ACC112 (cell line): Measurements from ENCODE around the gene WDR27.
"Not testable (repeated sequence)": the region's sequence is repeated elsewhere in the genome, so short reads cannot be mapped to it uniquely, and the experiment has no call there.

Experiments used
- H2AFZ ChIP-seq: fragments of 200-600 bp; sonication (generic); one replicate; pipeline ENCODE4 v1.6.0; 2017; ENCODE audit warnings: antibody characterized with exemption, low read length; ENCODE audit not compliant: unreplicated experiment
- H3K27ac ChIP-seq: fragments of 200-600 bp; sonication (generic); 2 replicates; pipeline ENCODE4 v1.5.1; 2014; ENCODE audit warnings: low read depth, mild to moderate bottlenecking, antibody characterized with exemption, low read length, moderate library complexity
- H3K27me3 ChIP-seq: fragments of 200-600 bp; sonication (generic); 2 replicates; pipeline ENCODE4 v1.6.1; 2014; ENCODE audit warnings: mild to moderate bottlenecking, antibody characterized with exemption, low read length, moderate library complexity, mixed read lengths; ENCODE audit not compliant: insufficient read depth
- H3K36me3 ChIP-seq: fragments of 200-600 bp; sonication (generic); 2 replicates; pipeline ENCODE4 v1.6.1; 2016; ENCODE audit warnings: mild to moderate bottlenecking, antibody characterized with exemption, low read length, moderate library complexity, mixed read lengths; ENCODE audit not compliant: insufficient read depth
- H3K4me1 ChIP-seq: fragments of 200-600 bp; sonication (generic); one replicate; pipeline ENCODE4 v1.6.1; 2016; ENCODE audit warnings: low read length, mixed read lengths; ENCODE audit not compliant: insufficient read depth, unreplicated experiment, control insufficient read depth
- H3K4me3 ChIP-seq: fragments of 200-600 bp; sonication (generic); 2 replicates; pipeline ENCODE4 v1.5.1; 2014; ENCODE audit warnings: mild to moderate bottlenecking, low read depth, low read length
- H3K79me2 ChIP-seq: fragments of 200-600 bp; sonication (generic); one replicate; pipeline ENCODE4 v1.6.0; 2016; ENCODE audit warnings: low read length; ENCODE audit not compliant: control insufficient read depth, unreplicated experiment, insufficient read depth

WDR27 gene

GRCh38 chr6:169521825-169522224, 180.0 kb downstream of the WDR27 start:
- peaks cover 7% of the 10 kb centered on the region; the same call in 1 of the 2 replicates for H3K36me3 ChIP-seq
- H3K27ac ChIP-seq: no peak overlapping the region
- H3K4me1 ChIP-seq: peaks cover under 1% of the 10 kb centered on the region
- H3K27me3 ChIP-seq: no peaks in the 10 kb centered on the region
- no peak overlapping the region for H2AFZ ChIP-seq
- no peak overlapping the region for H3K4me3 ChIP-seq
- H3K79me2 ChIP-seq: no peaks in the 10 kb centered on the region

GRCh38 chr6:169520104-169520503, 181.7 kb downstream of the WDR27 start:
- no peak overlapping the region for H2AFZ ChIP-seq
- no peak overlapping the region for H3K27ac ChIP-seq
- H3K4me3 ChIP-seq: no peak overlapping the region
- H3K36me3 ChIP-seq: peaks cover 7% of the 10 kb centered on the region; the same call in 1 of the 2 replicates
- H3K4me1 ChIP-seq: no peaks in the 10 kb centered on the region
- no peaks in the 10 kb centered on the region for H3K79me2 ChIP-seq
- H3K27me3 ChIP-seq: no peaks in the 10 kb centered on the region

GRCh38 chr6:169518451-169518850, 183.4 kb downstream of the WDR27 start:
- peaks cover 7% of the 10 kb centered on the region; the same call in 1 of the 2 replicates for H3K36me3 ChIP-seq
- no peaks in the 10 kb centered on the region for H3K79me2 ChIP-seq
- no peak overlapping the region for H3K4me3 ChIP-seq
- H3K27me3 ChIP-seq: no peaks in the 10 kb centered on the region
- no peak overlapping the region for H3K27ac ChIP-seq
- H3K4me1 ChIP-seq: no peaks in the 10 kb centered on the region
- H2AFZ ChIP-seq: no peak overlapping the region

GRCh38 chr6:169513478-169514193, 188.2 kb downstream of the WDR27 start:
- H2AFZ ChIP-seq: no peak overlapping the region

GRCh38 chr6:169511785-169512184, 190.0 kb downstream of the WDR27 start:
- not testable (repeated sequence) for H3K79me2 ChIP-seq, H3K4me1 ChIP-seq, H3K4me3 ChIP-seq, H3K27ac ChIP-seq, H2AFZ ChIP-seq, H3K27me3 ChIP-seq, H3K36me3 ChIP-seq

More at GRCh38 chr6:169513478-169514193, 188.2 kb downstream of the WDR27 start:
- no peak overlapping the region for H3K27ac ChIP-seq
- H3K79me2 ChIP-seq: no peaks in the 10 kb centered on the region
- H3K36me3 ChIP-seq: no peaks in the 10 kb centered on the region
- H3K4me1 ChIP-seq: no peaks in the 10 kb centered on the region
- H3K27me3 ChIP-seq: no peaks in the 10 kb centered on the region
- H3K4me3 ChIP-seq: no peak overlapping the region

GRCh38 chr6:169510871-169511270, 191.0 kb downstream of the WDR27 start:
- H3K79me2 ChIP-seq: no peaks in the 10 kb centered on the region
- no peak overlapping the region for H3K4me3 ChIP-seq
- no peak overlapping the region for H2AFZ ChIP-seq
- no peaks in the 10 kb centered on the region for H3K27me3 ChIP-seq
- no peak overlapping the region for H3K27ac ChIP-seq
- 0 out of 2 replicates have a peak, but pooled peaks cover 4% of the 10 kb centered on the region for H3K36me3 ChIP-seq
- H3K4me1 ChIP-seq: no peaks in the 10 kb centered on the region

- Histone ChIP-seq H3K4me1 (no peaks in the 10 kb centered on the region), H3K27ac (no peak overlapping the region), H3K79me2 (no peaks in the 10 kb centered on the region), H2AFZ (no peak overlapping the region), H3K4me3 (no peak overlapping the region), H3K36me3 (0 out of 2 replicates have a peak, but pooled peaks cover 4% of the 10 kb centered on the region), H3K27me3 (no peaks in the 10 kb centered on the region)
These were observed 193.4 kb downstream of the WDR27 start for GRCh38 chr6:169508452-169508851.

- Histone ChIP-seq H2AFZ (no peak overlapping the region), H3K4me1 (no peaks in the 10 kb centered on the region), H3K79me2 (no peaks in the 10 kb centered on the region), H3K4me3 (no peak overlapping the region), H3K36me3 (0 out of 2 replicates have a peak, but pooled peaks cover 4% of the 10 kb centered on the region), H3K27ac (no peak overlapping the region), H3K27me3 (no peaks in the 10 kb centered on the region)
These were observed 198.2 kb downstream of the WDR27 start for GRCh38 chr6:169503422-169504152.

GRCh38 chr6:169502445-169502844, 199.4 kb downstream of the WDR27 start:
- no peak overlapping the region for H2AFZ ChIP-seq
- no peaks in the 10 kb centered on the region for H3K4me1 ChIP-seq
- H3K27me3 ChIP-seq: no peaks in the 10 kb centered on the region
- no peak overlapping the region for H3K4me3 ChIP-seq
- H3K36me3 ChIP-seq: no peaks in the 10 kb centered on the region
- H3K27ac ChIP-seq: no peak overlapping the region
- no peaks in the 10 kb centered on the region for H3K79me2 ChIP-seq

- H3K4me1 ChIP-seq: no peaks in the 10 kb centered on the region
- no peak overlapping the region for H3K4me3 ChIP-seq
- no peak overlapping the region for H3K27ac ChIP-seq
- no peaks in the 10 kb centered on the region for H3K79me2 ChIP-seq
- no peaks in the 10 kb centered on the region for H3K27me3 ChIP-seq
- no peak overlapping the region for H2AFZ ChIP-seq
- no peaks in the 10 kb centered on the region for H3K36me3 ChIP-seq
These were observed 200.0 kb downstream of the WDR27 start for GRCh38 chr6:169501777-169502313.
